ENCODE results near the gene RCAN3. TPM values are rescaled to one million over a fixed set of nuclear protein-coding genes. Genes with fewer than 3 reads are reported as not detected.

RCAN3 gene
- total and polyA plus RNA-seq, 9 of the 15 experiments (the other 6 are each of a cell fraction or from before 2014, with no cell fraction given): 0.10 to 1.4 (median 0.43) TPM

DNA sequence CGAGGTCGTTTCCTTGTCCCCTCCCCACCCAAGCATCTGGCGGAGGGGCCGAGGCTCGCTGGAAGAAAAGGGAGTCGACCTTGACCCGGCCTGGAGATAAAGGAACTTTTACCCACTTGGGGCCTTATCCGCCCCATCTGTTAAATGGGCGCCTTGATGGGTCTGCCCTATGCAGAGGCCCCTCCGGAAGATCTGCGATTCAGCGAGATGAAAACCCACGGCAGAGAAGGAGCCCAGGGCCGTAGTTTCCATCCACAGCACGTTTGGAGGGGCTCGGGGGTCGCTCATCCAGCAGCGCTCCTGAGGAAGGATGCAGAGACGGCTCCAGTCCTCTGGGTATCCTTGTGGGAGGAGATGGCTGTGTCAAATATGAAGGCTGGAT lies 53.8 kb downstream of the RCAN3 start:
- Histone ChIP-seq H3K36me3 (ENCODE audit: control insufficient read depth, insufficient read depth, low read length) (no peaks in the 10 kb centered on the region), H3K27ac (ENCODE audit: extremely low read depth, low read depth, low read length) (no peak overlapping the region), H4K20me1 (replicated peaks; ENCODE audit: control insufficient read depth, insufficient read depth, low read length) (peaks cover 3% of the 10 kb centered on the region), H3K9me1 (ENCODE audit: control insufficient read depth, insufficient read depth, low read length) (no peaks in the 10 kb centered on the region), H3K9ac (ENCODE audit: insufficient read depth in 1 of 2, low read depth in 2 of 2, low read length in 2 of 2) (no peak overlapping the region), H3K79me2 (ENCODE audit: control insufficient read depth, insufficient read depth, low read length) (no peaks in the 10 kb centered on the region), H2AFZ (ENCODE audit: low read depth, low read length) (no peak overlapping the region), H3K9me3 (replicated peaks; ENCODE audit: control insufficient read depth, insufficient read depth, low read depth, low read length) (no peaks in the 10 kb centered on the region), H3K4me2 (ENCODE audit: insufficient read depth, low read length) (no peak overlapping the region), H3K4me3 (no peak overlapping the region), H3K4me1 (replicated peaks in 1 of 2; ENCODE audit: control insufficient read depth in 2 of 2, insufficient read depth in 2 of 2, low read length in 2 of 2) (peaks cover 0 to 7% of the 10 kb centered on the region in 2 experiments; a peak in 2 of 5 replicates), H3K27me3 (ENCODE audit: control insufficient read depth in 2 of 2, insufficient read depth in 2 of 2, low read length in 2 of 2) (peaks cover 42 to 75% of the 10 kb centered on the region in 2 experiments)
- intact Hi-C loops (cut with micrococcal nuclease) (no loop called here), in situ Hi-C loops (cut with MboI) (no loop called here)
- no peak for DNase-seq (ENCODE audit: extremely low read depth in 1 of 4, low spot score in 3 of 4)
- 10% methylated on average over 19 of the region's 19 CpGs for WGBS (ENCODE audit: insufficient coverage, low coverage, missing lambda C conversion rate)
- FAIRE-seq: no peak
- ChIA-PET POLR2A (no interaction called here), CTCF (ENCODE audit: low intra/inter-chr PET ratio) (no interaction called here)
- TF ChIP-seq EZH2 (IDR thresholded peaks at IDR 0.05; ENCODE audit: borderline replicate concordance, low read depth, low read length): 0 out of 2 replicates have a peak, but pooled peaks have one; percentile 7
- TF ChIP-seq RFX1 (IDR thresholded peaks at IDR 0.05): no peak
- no peak for TF ChIP-seq CREBBP (IDR thresholded peaks at IDR 0.05; ENCODE audit: low read depth, low read length)
- TF ChIP-seq, protein P1, sequence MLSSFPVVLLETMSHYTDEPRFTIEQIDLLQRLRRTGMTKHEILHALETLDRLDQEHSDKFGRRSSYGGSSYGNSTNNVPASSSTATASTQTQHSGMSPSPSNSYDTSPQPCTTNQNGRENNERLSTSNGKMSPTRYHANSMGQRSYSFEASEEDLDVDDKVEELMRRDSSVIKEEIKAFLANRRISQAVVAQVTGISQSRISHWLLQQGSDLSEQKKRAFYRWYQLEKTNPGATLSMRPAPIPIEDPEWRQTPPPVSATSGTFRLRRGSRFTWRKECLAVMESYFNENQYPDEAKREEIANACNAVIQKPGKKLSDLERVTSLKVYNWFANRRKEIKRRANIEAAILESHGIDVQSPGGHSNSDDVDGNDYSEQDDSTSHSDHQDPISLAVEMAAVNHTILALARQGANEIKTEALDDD (IDR thresholded peaks at IDR 0.05): no peak
- TF ChIP-seq ZNF124 (CRISPR knock-in tag; IDR thresholded peaks at IDR 0.05): no peak
- no peak for TF ChIP-seq ZBTB7A (IDR thresholded peaks at IDR 0.05; ENCODE audit: borderline replicate concordance, control insufficient read depth, low read depth, low read length)
- TF ChIP-seq ZNF134 (CRISPR knock-in tag; conservative IDR thresholded peaks at IDR 0.05): 0 out of 2 replicates have a peak, but pooled peaks have one; percentile 62
- TF ChIP-seq SLC30A9 (CRISPR knock-in tag; IDR thresholded peaks at IDR 0.05): no peak
- ATAC-seq: no peak
- BruUV-seq (replicated peaks): no TSS peak

All from K562 (cell line).